Suprapubic skin (tissue), 4 donors: ENCODE data around the gene DSTN. TPM values are rescaled to one million over a fixed set of nuclear protein-coding genes. Genes with fewer than 3 reads are reported as not detected.

Experiments
- DNase-seq, 2 donors: peaks; one replicate each; pipeline ENCODE4 v3.0.0-alpha.2; 2019; ENCODE audit warnings: low spot score in 2 of 2
- H3K27ac ChIP-seq: fragments of 200-600 bp; sonication (generic); one replicate; pipeline ENCODE4 v1.5.1; 2019
- H3K27me3 ChIP-seq: fragments of 200-600 bp; sonication (generic); one replicate; pipeline ENCODE4 v1.5.1; 2019
- H3K36me3 ChIP-seq: fragments of 200-600 bp; sonication (generic); one replicate; pipeline ENCODE4 v1.5.1; 2019
- H3K4me1 ChIP-seq: fragments of 200-600 bp; sonication (generic); one replicate; pipeline ENCODE4 v1.5.1; 2019
- H3K4me3 ChIP-seq: fragments of 200-600 bp; sonication (generic); one replicate; pipeline ENCODE4 v1.5.1; 2019; ENCODE audit warnings: mild to moderate bottlenecking
- H3K9me3 ChIP-seq: fragments of 200-600 bp; sonication (generic); one replicate; pipeline ENCODE4 v1.5.1; 2019
- CTCF ChIP-seq, 2 donors: fragments of 200-600 bp in 1 of 2; fragments of 450-650 bp in 1 of 2; sonication (generic) in 1 of 2; IDR thresholded peaks; one replicate each; pipeline ENCODE4 v1.5.1; 2016 to 2019; ENCODE audit warnings: antibody characterized with exemption in 2 of 2, mild to moderate bottlenecking in 1 of 2, moderate library complexity in 1 of 2
- EP300 ChIP-seq: sonication (generic); formaldehyde crosslinking; IDR thresholded peaks from one replicate; pipeline ENCODE4 v1.6.1; 2017; ENCODE audit warnings: antibody characterized with exemption
- POLR2A ChIP-seq, 2 donors: fragments of 450-650 bp; IDR thresholded peaks; one replicate each; pipeline ENCODE4 v1.6.1; 2017; ENCODE audit warnings: antibody characterized with exemption in 2 of 2, mild to moderate bottlenecking in 2 of 2, moderate library complexity in 2 of 2
- POLR2AphosphoS5 ChIP-seq, 3 donors: sonication (generic); formaldehyde crosslinking; IDR thresholded peaks; one replicate each; pipeline ENCODE4 v1.6.1; 2017; ENCODE audit warnings: antibody characterized with exemption in 3 of 3
- WGBS: methylation state at CpG from one replicate; pipeline ENCODE4 v1.1.5; 2018; 5-methylcytosine and 5-hydroxymethylcytosine counted together
- total RNA-seq, 4 donors: library from RNA; depleted of rRNA; stranded (reverse); fragments of >200 nt; gene quantifications; one replicate each; pipeline ENCODE4 v1.1.0, GENCODE V29; 2016

DSTN gene
- total RNA-seq, 4 donors from 2014 or later, result 186 to 301 (median 258) TPM

- Histone ChIP-seq H3K36me3 (peaks cover 81% of the 10 kb centered on the region), H3K27ac (no peak overlapping the region), H3K4me1 (peaks cover 29% of the 10 kb centered on the region), H3K9me3 (no peaks in the 10 kb centered on the region), H3K4me3 (no peak overlapping the region), H3K27me3 (no peaks in the 10 kb centered on the region)
- TF ChIP-seq POLR2A (IDR thresholded peaks at IDR 0.05) (no peak), EP300 (no peak), POLR2AphosphoS5 (IDR thresholded peaks at IDR 0.05) (no peak)
- WGBS, result 91% methylated on average over 5 of the region's 6 CpGs
- DNase-seq, result no peak
Measured at GRCh38 chr20:17638835-17639407, 69.0 kb downstream of the DSTN start.

- H3K36me3 ChIP-seq, result peaks cover 67% of the 10 kb centered on the region
- H3K27ac ChIP-seq, result no peak overlapping the region
- H3K27me3 ChIP-seq, result no peaks in the 10 kb centered on the region
- H3K9me3 ChIP-seq, result no peaks in the 10 kb centered on the region
- DNase-seq, result no peak
- no peak overlapping the region for H3K4me3 ChIP-seq
- 80% methylated on average over 6 of the region's 12 CpGs for WGBS
- TF ChIP-seq POLR2AphosphoS5 (IDR thresholded peaks at IDR 0.05) (no peak), EP300 (no peak)
- H3K4me1 ChIP-seq, result peaks cover 22% of the 10 kb centered on the region
Measured at GRCh38 chr20:17640146-17640874, 70.4 kb downstream of the DSTN start.

DNA sequence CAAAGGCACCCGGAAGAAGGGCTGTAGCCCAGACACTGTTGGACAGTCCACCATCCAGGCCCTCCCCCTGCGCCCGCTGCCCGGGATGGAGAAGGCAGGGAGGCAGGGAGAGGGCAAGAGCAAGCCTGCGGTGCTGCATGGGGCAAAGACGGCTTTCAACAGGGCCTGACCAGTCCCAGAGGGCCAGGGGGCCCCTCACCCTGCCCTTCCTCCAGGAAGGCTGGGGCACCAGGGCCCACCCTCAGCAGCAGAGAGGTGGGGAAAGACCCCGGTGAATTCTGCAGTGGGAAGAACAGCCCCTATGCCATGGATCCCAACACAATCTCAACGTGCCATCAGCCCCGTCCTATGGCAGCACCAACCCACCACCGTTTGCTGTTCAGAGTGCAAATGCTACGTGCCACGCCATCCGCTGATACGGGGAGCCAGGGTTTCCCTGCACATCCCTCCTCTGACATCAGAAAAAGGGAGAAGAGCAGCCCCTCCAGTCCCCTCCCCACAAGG lies 71.1 kb downstream of the DSTN start:
- Histone ChIP-seq H3K9me3 (no peaks in the 10 kb centered on the region), H3K27ac (no peak overlapping the region), H3K36me3 (peaks cover 61% of the 10 kb centered on the region), H3K4me3 (no peak overlapping the region), H3K27me3 (no peaks in the 10 kb centered on the region), H3K4me1 (peaks cover 17% of the 10 kb centered on the region)
- no peak for TF ChIP-seq CTCF (IDR thresholded peaks at IDR 0.05)
- DNase-seq, result no peak
- WGBS, result 94% methylated on average over 13 of the region's 14 CpGs

DNA sequence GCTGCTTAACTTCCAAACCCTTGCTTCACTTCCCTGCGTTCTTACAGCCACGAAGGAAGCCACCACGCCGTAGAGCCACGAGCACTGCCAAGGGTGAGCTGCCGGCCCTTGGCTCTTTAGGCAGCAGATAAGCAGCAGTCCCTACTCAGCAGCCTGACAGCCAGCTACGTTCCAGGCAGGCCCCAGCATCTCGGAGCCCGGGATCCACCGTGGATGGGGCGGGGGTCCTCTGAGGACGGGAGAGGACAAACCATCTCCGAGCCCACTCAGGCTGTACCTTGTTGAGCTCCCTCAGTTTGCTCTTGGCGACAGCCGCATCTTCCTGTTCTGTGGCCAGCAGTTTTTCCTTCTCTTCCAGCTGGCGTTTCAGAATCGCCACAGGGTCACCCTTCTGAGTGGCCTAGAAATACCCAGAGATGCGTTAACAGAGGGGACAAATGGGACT lies 71.7 kb downstream of the DSTN start:
- WGBS, result 82% methylated on average over 9 of the region's 18 CpGs

DNA sequence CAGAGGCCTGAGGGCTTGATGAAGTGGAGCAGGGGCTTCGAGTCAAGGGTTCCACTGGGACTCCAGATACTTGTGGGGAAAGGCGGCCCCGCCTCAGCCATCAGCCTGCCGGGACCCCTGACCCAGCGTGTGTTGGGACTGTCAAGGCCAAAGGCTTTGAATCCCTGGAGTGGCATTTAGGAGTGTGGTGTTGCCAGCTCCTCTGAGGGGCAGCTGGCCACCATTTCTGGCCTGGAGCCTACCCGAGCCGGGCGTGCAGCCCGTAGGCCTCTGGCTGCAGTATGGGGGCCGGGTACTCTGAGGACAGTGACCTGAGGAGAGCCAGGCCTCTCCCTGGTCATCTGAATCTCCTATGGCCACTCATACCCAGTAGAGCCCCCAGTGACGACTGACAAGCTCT lies 72.1 kb downstream of the DSTN start:
- 80% methylated on average over 1 of the region's 11 CpGs for WGBS
- peaks cover 52% of the 10 kb centered on the region for H3K36me3 ChIP-seq
- TF ChIP-seq EP300 (no peak), POLR2A (IDR thresholded peaks at IDR 0.05) (no peak), CTCF (IDR thresholded peaks at IDR 0.05) (no peak), POLR2AphosphoS5 (IDR thresholded peaks at IDR 0.05) (no peak)
- no peak overlapping the region for H3K4me3 ChIP-seq
- no peaks in the 10 kb centered on the region for H3K9me3 ChIP-seq
- no peak for DNase-seq
- H3K4me1 ChIP-seq, result peaks cover 15% of the 10 kb centered on the region
- H3K27me3 ChIP-seq, result no peaks in the 10 kb centered on the region
- no peak overlapping the region for H3K27ac ChIP-seq

More for the DNA sequence above, 71.7 kb downstream of the DSTN start:
- H3K4me1 ChIP-seq, result peaks cover 16% of the 10 kb centered on the region
- no peak overlapping the region for H3K4me3 ChIP-seq
- DNase-seq, result no peak
- peaks cover 56% of the 10 kb centered on the region for H3K36me3 ChIP-seq
- H3K9me3 ChIP-seq, result no peaks in the 10 kb centered on the region
- H3K27me3 ChIP-seq, result no peaks in the 10 kb centered on the region
- no peak for TF ChIP-seq POLR2AphosphoS5 (IDR thresholded peaks at IDR 0.05)
- no peak for TF ChIP-seq POLR2A (IDR thresholded peaks at IDR 0.05)
- no peak for TF ChIP-seq EP300
- TF ChIP-seq CTCF (IDR thresholded peaks at IDR 0.05), result no peak
- no peak overlapping the region for H3K27ac ChIP-seq
